Hindlimb muscle (tissue), 1 donor: Measurements from ENCODE around the gene NELFCD. TPM values are rescaled to one million over a fixed set of nuclear protein-coding genes. Genes with fewer than 3 reads are reported as not detected.
A peak's percentile ranks its signal among the peaks of the same experiment; 100 is the strongest.
"Not testable (repeated sequence)": the region's sequence is repeated elsewhere in the genome, so short reads cannot be mapped to it uniquely, and the experiment has no call there.

Experiments
- DNase-seq: peaks from one replicate; pipeline ENCODE4 v3.0.0-alpha.2; 2013
- polyA plus RNA-seq: library from polyadenylated mRNA; unstranded; fragments of 120-200 nt; gene quantifications from one replicate; pipeline ENCODE4 v1.2.1, GENCODE V29; 2013; ENCODE audit not compliant: insufficient read length

NELFCD gene
- 61.0 TPM for polyA plus RNA-seq

DNA sequence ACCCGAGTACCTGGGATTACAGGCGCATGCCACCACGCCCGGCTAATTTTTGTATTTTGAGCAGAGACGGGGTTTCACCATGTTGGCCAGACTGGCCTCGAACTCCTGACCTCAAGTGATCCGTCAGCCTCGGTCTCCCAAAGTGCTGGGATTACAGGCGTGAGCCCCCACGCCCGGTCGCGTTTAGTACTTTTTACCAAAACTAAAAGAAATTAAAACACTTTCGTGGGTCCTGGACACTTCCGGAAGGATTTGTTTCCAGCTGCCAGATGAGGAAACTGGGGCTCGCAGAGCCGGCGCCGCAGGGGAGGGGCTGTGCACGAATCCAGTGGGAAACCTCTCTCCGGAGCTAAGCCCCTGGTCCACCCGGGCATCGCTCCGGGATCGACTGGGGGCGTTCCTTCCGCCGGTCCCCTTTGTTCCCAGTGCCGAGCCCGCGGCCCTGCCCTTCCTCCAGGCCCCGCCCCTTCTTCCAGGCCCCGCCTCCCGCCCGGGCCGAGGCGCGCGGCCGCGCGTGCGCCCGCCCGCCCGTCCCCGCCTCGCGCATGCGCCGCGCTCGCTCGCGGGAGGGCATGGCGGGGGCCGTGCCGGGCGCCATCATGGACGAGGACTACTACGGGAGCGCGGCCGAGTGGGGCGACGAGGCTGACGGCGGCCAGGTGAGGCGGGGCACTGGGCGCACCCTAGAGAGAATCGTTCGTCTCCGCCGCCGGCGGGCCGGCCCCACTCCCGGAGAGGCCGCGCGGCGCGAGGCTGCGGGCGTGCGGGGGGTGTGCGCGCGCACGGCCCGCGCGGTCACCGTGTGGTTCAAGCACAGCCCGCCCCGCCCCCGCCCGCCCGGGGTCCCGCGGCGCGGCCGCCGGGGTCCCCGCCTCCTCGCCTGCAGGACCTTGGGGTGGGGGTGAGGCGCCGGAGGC lies at the start of gene NELFCD:
NELFCD (plus strand) TSS at position 546 of the 917 bp plus-strand sequence; CDS start at position 600, 54 bp downstream.
- DNase-seq = peak; percentile 89

- no peak for DNase-seq
Measured at GRCh38 chr20:58932170-58932569, 48.9 kb upstream of the NELFCD start.

- DNase-seq = no peak
Measured at GRCh38 chr20:58938078-58938477, 43.0 kb upstream of the NELFCD start.

- DNase-seq = no peak
Measured at GRCh38 chr20:58938541-58938940, 42.5 kb upstream of the NELFCD start.

DNA sequence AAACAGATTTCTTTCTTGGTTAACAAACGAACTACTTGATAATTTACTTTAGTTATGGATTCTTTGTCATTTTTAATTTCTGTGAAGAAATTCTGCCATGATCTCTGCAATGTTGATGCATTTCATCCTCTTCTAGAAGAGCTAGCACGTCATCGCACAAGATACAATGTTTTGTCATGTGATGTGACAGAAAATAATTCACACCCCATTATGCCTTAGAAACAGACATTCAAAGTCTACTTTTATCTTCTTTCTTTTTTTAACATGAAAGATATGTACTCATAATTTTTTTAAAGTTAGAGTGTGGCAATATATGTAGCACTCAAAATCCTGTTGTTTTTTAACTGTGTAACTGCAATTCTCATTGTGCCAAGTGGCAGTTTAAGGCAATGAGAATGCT lies 39.6 kb upstream of the NELFCD start:
- DNase-seq = no peak

- no peak for DNase-seq
Measured at GRCh38 chr20:58942549-58942948, 38.5 kb upstream of the NELFCD start.

DNA sequence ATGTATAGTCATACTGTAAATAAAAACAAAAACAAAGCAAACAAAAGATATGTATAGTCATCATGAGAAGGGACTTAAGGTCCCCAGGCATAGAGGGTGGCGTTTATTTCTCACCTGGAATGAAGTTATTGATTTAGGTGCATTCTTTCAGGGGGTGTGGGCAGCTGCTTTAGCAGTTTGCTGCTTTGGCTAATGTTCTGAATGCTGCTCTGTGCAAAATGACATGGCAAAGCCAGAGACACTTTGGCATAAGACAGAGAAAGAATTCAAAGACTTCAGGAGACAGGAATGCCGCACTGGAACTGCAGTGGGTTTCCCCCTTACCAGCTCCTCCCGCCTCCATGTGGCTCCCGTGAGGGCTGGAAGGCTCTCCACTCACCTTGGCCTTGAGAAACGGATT lies 36.4 kb upstream of the NELFCD start:
- no peak for DNase-seq

DNA sequence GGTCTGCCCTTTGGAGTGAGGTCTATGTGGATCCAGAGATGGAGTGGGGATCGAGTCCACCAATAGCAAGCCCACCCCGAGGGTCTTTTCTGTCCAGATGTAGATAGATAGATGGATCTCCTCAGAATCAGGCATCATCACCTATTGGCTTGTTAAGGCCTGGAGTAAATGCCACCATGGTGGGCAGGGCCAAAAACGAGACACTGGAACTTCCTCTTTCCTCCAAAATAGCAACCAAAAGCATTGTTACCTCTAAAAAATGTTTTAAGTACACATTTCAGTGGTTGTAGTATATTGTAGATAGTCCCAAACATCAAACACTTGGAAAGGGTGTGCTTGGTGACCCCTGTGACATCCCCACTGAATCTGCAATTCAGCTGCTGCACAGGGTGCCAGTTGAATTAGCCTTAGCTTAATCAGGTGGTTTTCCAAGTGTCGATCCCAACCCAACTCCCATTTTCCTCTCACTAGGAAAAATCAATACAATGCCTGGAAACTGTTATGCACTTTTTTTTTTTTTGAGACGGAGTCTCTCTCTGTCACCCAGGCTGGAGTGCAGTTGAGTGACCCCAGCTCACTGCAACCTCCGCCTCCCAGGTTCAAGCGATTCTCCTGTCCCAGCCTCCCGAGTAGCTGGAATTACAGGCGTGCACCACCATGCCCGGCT lies 35.0 kb upstream of the NELFCD start:
- DNase-seq = no peak

GRCh38 chr20:58947797-58948388 lies 33.2 kb upstream of the NELFCD start:
- not testable (repeated sequence) for DNase-seq

- DNase-seq = no peak
Measured at GRCh38 chr20:58950603-58951002, 30.5 kb upstream of the NELFCD start.

GRCh38 chr20:58953050-58953449 lies 28.0 kb upstream of the NELFCD start:
- no peak for DNase-seq

- no peak for DNase-seq
Measured at GRCh38 chr20:58956078-58956477, 25.0 kb upstream of the NELFCD start.

DNA sequence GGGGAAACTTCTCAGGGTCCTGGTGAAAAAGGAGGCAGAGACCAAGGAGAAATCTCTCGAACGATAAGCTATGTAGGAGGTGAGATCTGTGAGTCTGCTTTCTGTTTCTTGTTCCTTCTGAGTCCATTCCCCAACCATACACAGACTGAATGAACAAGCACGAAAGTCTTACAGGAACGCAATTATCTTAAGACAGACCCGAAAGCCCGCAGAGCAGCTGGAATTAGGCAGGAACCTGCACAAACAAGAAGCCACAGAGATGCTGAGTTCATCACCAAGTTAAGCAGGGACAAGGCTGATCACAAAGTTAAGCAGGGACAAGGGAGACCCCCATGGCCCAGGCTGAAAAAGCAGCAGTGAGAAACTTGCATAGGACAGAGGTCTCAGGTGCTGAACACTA lies 21.4 kb upstream of the NELFCD start:
- DNase-seq = no peak

GRCh38 chr20:58963060-58963584 lies 17.9 kb upstream of the NELFCD start:
- DNase-seq = no peak

DNA sequence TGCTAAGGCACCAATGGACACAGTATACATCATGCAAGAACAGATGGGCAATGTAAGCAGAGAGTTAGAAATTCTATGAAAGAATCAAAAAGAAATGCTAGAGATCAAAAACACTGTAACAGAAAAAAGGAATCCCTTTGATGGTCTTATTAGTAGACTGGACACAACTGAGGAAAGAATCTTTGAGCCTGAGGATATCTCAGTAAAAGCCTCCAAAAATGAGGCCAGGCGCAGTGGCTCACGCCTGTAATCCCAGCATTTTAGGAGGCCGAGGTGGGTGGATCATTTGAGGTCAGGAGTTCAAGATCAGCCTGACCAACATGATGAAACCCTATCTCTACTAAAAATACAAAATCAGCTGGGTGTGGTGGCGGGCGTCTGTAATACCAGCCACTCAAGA lies 17.1 kb upstream of the NELFCD start:
- DNase-seq = not testable (repeated sequence)

- no peak for DNase-seq
Measured at GRCh38 chr20:58965270-58966064, 15.6 kb upstream of the NELFCD start.

DNA sequence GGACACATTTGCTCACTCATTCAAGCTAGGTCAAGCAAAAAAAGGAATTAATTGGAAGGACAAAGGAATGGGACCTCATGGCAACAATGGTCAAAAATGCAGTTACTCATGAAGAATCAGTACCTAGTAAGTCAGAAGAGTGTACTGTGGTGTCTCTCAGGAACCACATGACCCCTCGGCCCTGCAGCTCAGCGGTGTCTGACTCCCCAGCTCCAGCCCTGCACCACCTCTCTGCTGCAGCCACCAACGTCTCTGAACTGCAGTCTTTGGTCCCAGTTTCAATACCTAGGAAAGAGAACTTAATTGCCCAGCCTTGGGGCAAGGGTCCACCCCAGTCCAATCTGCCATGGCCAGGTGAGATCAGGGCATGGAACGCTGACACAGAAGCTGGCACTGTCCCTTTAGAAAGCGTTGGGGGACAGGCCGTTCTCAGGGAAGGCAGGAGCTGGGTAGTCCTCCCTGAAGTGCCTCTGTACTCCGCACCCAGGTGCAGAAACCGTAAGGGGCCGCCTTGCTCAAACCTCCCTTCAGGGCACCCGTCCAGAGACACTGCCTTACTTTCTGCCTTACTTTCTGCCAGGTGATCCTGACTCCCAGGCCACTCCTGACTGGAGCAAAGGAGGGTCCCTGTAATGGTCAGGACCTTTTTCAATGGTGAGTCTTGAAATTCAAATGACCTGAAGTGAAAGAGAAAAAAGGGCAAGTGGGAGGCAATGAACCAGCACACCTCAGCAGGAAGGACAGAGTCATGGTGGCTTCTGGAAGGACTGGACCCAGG lies 13.2 kb upstream of the NELFCD start:
- DNase-seq = no peak

- DNase-seq = no peak
Measured at GRCh38 chr20:58969439-58969838, 11.6 kb upstream of the NELFCD start.

DNA sequence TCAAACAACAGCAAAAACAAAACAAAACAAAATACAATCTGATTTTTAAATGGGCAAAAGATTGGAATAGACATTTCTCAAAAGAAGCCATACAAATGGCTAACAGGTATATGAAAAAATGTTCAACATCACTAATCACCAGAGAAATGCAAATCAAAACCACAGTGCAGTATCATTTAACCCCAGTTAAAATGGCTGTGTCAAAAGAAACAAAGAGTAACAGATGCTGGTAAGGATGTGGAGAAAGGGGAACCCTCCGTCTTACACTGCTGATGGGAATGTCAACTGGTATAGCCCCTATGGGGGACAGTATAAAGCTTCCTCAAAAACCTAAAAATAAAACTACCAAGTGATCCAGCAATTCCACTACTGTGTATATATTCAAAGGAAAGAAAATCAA lies 10.9 kb upstream of the NELFCD start:
- no peak for DNase-seq

DNA sequence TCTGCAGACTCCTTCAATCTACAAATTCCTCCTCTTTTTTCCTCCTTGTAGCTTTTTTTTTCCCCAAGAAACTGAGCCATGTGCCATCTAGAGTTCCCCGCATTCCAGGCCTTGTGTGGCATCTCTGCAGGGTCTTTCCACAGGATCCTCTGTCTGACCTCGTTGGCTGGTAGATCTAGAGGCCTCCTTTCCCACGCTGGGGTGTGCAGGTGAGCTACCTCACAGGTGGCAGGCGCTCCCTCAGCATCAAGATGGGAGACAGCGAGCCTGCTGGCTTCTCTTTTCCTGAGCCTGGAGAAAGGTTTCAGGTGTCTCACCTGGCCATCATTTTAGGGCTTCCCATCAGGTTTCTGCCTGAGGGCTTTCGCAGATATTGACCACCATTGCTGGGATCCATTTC lies 9.6 kb upstream of the NELFCD start:
- DNase-seq = no peak

DNA sequence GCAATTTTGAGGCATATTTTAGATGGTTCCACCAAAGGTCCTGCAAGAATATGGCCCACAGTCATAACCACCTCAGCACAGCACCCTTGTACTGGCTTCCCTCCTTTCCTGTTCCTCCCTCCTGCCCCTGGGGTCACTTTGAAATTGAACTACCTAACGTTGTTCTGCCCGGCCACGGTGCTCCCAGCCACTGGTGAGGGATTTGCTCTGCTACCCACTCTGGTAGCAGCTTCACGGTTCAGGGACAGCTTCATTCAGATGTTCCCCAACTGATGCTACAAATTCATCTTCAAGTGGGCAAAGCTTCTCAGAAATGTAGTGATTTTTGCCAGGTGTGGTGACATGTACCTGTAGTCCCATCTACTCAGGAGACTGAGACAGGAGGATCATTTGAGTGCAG lies 7.9 kb upstream of the NELFCD start:
- DNase-seq = no peak

- DNase-seq = no peak
Measured at GRCh38 chr20:58973866-58974265, 7.2 kb upstream of the NELFCD start.
